ENCODE results near the gene H2BW1. TPM values are rescaled to one million over a fixed set of nuclear protein-coding genes. Genes with fewer than 3 reads are reported as not detected.
"Not testable (repeated sequence)": the region's sequence is repeated elsewhere in the genome, so short reads cannot be mapped to it uniquely, and the experiment has no call there.

The H2BW1 gene
- total RNA-seq: not detected
- not detected for polyA plus RNA-seq

GRCh38 chrX:104013606-104014005, at the start of gene H2BW1:
TSS of gene H2BW1 (minus strand) at chrX:104013708. CDS start at chrX:104013576, 132 bp downstream.
- intact Hi-C loops (cut with micrococcal nuclease): no loop called here
- no peaks in the 10 kb centered on the region for H3K9me3 Mint-ChIP-seq
- H3K36me3 Mint-ChIP-seq: no peaks in the 10 kb centered on the region
- Histone ChIP-seq H3K9me3 (ENCODE audit: control insufficient read depth in 1 of 2, low read length in 2 of 2) (no peaks in the 10 kb centered on the region), H3K27me3 (ENCODE audit: insufficient read depth, low read length) (no peaks in the 10 kb centered on the region), H3K36me3 (ENCODE audit: insufficient read depth, low read length) (no peaks in the 10 kb centered on the region), H3K4me1 (ENCODE audit: insufficient read depth, low read length) (no peaks in the 10 kb centered on the region), H3K27ac (ENCODE audit: low read depth, low read length) (no peak within 1 kb of the TSS), H3K4me3 (ENCODE audit: low read length in 2 of 2) (no peak within 1 kb of the TSS)
- H3K27ac Mint-ChIP-seq: no peak within 1 kb of the TSS
- POLR2A ChIA-PET (ENCODE audit: partially characterized antibody): no interaction called here
- H3K27me3 Mint-ChIP-seq: peaks cover 0 to 5% of the 10 kb centered on the region in 2 donors
- CTCF ChIA-PET (ENCODE audit: partially characterized antibody): no interaction called here
- DNase-seq: no peak
- H3K4me3 Mint-ChIP-seq: no peak within 1 kb of the TSS
- no peaks in the 10 kb centered on the region for H3K4me1 Mint-ChIP-seq

DNA sequence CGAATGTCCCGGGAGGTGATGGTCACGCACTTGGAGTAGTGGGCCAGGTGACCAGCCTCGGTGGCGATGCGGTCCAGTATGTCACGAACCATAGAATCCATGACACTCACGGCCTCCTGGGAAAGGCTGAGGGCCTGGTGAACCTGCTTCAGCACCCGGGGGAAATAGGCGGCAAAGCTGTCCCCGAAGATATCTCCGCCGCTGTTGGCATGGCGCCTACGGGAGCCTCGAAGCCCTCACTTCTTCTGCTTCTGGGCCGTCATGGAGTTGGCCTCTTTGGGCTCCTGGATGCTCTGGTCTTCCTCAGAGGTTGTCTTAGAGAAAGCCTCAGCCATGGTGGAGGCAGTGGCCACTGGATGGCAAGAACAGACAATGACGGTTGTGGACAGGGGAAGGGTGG, 49.1 kb upstream of the H2BW1 start:
- intact Hi-C loops (cut with micrococcal nuclease); H3K27me3 Mint-ChIP-seq; H3K36me3 ChIP-seq (ENCODE audit: insufficient read depth, low read length); H3K4me1 ChIP-seq (ENCODE audit: insufficient read depth, low read length); DNase-seq; H3K4me3 Mint-ChIP-seq; CTCF ChIA-PET (ENCODE audit: partially characterized antibody); H3K4me1 Mint-ChIP-seq; H3K9me3 ChIP-seq (ENCODE audit: control insufficient read depth in 1 of 2, low read length in 2 of 2); H3K9me3 Mint-ChIP-seq; H3K36me3 Mint-ChIP-seq; POLR2A ChIA-PET (ENCODE audit: partially characterized antibody); H3K27me3 ChIP-seq (ENCODE audit: insufficient read depth, low read length); H3K27ac ChIP-seq (ENCODE audit: low read depth, low read length); H3K4me3 ChIP-seq (ENCODE audit: low read length in 2 of 2); H3K27ac Mint-ChIP-seq: not testable (repeated sequence)

DNA sequence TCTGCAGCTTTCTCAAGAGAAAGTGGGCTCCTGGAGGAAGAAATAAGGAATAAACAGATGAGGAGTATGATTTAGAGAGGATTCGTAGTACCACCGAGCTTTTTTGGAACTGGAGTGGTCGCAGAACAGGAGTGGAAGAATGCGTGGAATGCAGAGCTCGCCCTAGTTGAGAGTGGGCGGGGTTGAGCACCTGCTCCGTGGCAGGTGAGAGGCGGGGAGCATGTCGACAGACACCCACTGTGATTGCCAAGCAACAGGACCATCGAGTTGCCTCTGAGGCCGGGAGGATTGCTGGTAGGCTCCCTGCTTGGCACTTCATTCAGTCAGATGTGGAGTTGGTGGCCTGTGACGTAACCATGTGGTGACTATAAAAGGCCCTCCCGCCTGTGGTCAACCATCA, 41.4 kb upstream of the H2BW1 start:
- H3K27me3 Mint-ChIP-seq; H3K4me3 ChIP-seq (ENCODE audit: low read length in 2 of 2); DNase-seq; POLR2A ChIA-PET (ENCODE audit: partially characterized antibody); intact Hi-C loops (cut with micrococcal nuclease); H3K27ac ChIP-seq (ENCODE audit: low read depth, low read length); H3K27me3 ChIP-seq (ENCODE audit: insufficient read depth, low read length); H3K36me3 Mint-ChIP-seq; H3K9me3 ChIP-seq (ENCODE audit: control insufficient read depth in 1 of 2, low read length in 2 of 2); H3K36me3 ChIP-seq (ENCODE audit: insufficient read depth, low read length); H3K4me1 Mint-ChIP-seq; H3K27ac Mint-ChIP-seq; H3K4me1 ChIP-seq (ENCODE audit: insufficient read depth, low read length); CTCF ChIA-PET (ENCODE audit: partially characterized antibody); H3K9me3 Mint-ChIP-seq; H3K4me3 Mint-ChIP-seq: not testable (repeated sequence)

GRCh38 chrX:104047171-104047570, 33.7 kb upstream of the H2BW1 start:
- ChIA-PET POLR2A (ENCODE audit: partially characterized antibody) (no interaction called here), CTCF (ENCODE audit: partially characterized antibody) (no interaction called here)
- Mint-ChIP-seq H3K4me3 (no peak overlapping the region), H3K27ac (no peak overlapping the region), H3K27me3 (peaks cover 0 to 5% of the 10 kb centered on the region in 2 donors), H3K4me1 (no peaks in the 10 kb centered on the region), H3K9me3 (no peaks in the 10 kb centered on the region), H3K36me3 (no peaks in the 10 kb centered on the region)
- no peaks in the 10 kb centered on the region for H3K27me3 ChIP-seq (ENCODE audit: insufficient read depth, low read length)
- H3K9me3 ChIP-seq (ENCODE audit: control insufficient read depth in 1 of 2, low read length in 2 of 2): no peaks in the 10 kb centered on the region
- peak in 1 of 5 donors; percentile 18 for DNase-seq
- no peak overlapping the region for H3K4me3 ChIP-seq (ENCODE audit: low read length in 2 of 2)
- intact Hi-C loops (cut with micrococcal nuclease): no loop called here
- H3K27ac ChIP-seq (ENCODE audit: low read depth, low read length): no peak overlapping the region
- no peaks in the 10 kb centered on the region for H3K36me3 ChIP-seq (ENCODE audit: insufficient read depth, low read length)
- no peaks in the 10 kb centered on the region for H3K4me1 ChIP-seq (ENCODE audit: insufficient read depth, low read length)

GRCh38 chrX:104045642-104046041, 32.1 kb upstream of the H2BW1 start:
- no peaks in the 10 kb centered on the region for H3K36me3 Mint-ChIP-seq
- POLR2A ChIA-PET (ENCODE audit: partially characterized antibody): no interaction called here
- no peaks in the 10 kb centered on the region for H3K27me3 ChIP-seq (ENCODE audit: insufficient read depth, low read length)
- CTCF ChIA-PET (ENCODE audit: partially characterized antibody): no interaction called here
- no peak overlapping the region for H3K4me3 ChIP-seq (ENCODE audit: low read length in 2 of 2)
- no peaks in the 10 kb centered on the region for H3K4me1 ChIP-seq (ENCODE audit: insufficient read depth, low read length)
- H3K27me3 Mint-ChIP-seq: peaks cover 1 to 5% of the 10 kb centered on the region in 2 donors
- no peaks in the 10 kb centered on the region for H3K4me1 Mint-ChIP-seq
- no peak overlapping the region for H3K27ac Mint-ChIP-seq
- H3K27ac ChIP-seq (ENCODE audit: low read depth, low read length): no peak overlapping the region
- H3K36me3 ChIP-seq (ENCODE audit: insufficient read depth, low read length): no peaks in the 10 kb centered on the region
- H3K9me3 Mint-ChIP-seq: no peaks in the 10 kb centered on the region
- DNase-seq: no peak
- intact Hi-C loops (cut with micrococcal nuclease): no loop called here
- H3K9me3 ChIP-seq (ENCODE audit: control insufficient read depth in 1 of 2, low read length in 2 of 2): no peaks in the 10 kb centered on the region
- H3K4me3 Mint-ChIP-seq: no peak overlapping the region

- Mint-ChIP-seq H3K9me3 (no peaks in the 10 kb centered on the region), H3K4me1 (no peaks in the 10 kb centered on the region), H3K36me3 (no peaks in the 10 kb centered on the region), H3K27me3 (peaks cover 5% of the 10 kb centered on the region in 2 donors), H3K4me3 (no peak overlapping the region), H3K27ac (no peak overlapping the region)
- ChIA-PET CTCF (ENCODE audit: partially characterized antibody) (no interaction called here), POLR2A (ENCODE audit: partially characterized antibody) (no interaction called here)
- Histone ChIP-seq H3K27ac (ENCODE audit: low read depth, low read length) (no peak overlapping the region), H3K27me3 (ENCODE audit: insufficient read depth, low read length) (no peaks in the 10 kb centered on the region), H3K4me3 (ENCODE audit: low read length in 2 of 2) (no peak overlapping the region), H3K36me3 (ENCODE audit: insufficient read depth, low read length) (no peaks in the 10 kb centered on the region), H3K4me1 (ENCODE audit: insufficient read depth, low read length) (no peaks in the 10 kb centered on the region), H3K9me3 (ENCODE audit: control insufficient read depth in 1 of 2, low read length in 2 of 2) (no peaks in the 10 kb centered on the region)
- DNase-seq: no peak
- intact Hi-C loops (cut with micrococcal nuclease): no loop called here
These were observed 27.5 kb upstream of the H2BW1 start for GRCh38 chrX:104041003-104041402.

DNA sequence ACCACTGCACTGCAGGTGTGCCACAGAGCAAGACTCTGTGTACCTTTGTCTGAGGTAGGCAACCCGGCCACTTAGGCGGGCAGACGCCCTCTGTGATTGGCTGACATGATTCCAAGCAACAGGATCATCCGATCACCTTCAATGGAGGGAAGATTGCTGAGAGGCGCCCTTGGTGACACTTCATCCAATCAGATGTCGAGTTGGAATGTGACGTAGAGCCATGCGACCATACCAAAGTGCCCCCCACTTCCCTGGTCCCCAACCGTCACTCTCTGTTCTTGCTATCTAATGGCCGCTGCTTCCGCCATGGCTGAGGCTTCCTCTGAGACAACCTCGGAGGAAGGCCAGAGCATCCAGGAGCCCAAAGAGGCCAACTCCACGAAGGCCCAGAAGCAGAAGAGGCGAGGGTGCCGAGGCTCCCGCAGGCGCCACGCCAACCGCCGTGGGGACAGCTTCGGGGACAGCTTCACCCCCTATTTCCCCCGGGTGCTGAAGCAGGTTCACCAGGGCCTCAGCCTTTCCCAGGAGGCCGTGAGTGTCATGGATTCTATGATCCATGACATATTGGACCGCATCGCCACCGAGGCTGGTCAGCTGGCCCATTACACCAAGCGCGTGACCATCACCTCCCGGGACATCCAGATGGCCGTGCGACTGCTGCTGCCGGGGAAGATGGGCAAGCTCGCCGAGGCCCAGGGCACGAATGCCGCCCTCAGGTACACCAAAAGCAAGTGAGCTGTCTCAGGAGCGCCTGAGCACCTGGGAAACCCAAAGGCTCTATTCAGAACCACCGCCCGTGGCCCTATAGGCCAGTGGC, 26.4 kb upstream of the H2BW1 start, which contains the start of gene H2BW2:
H2BW2 (plus strand) TSS at position 268 of the 817 bp plus-strand sequence; CDS start at position 307, 39 bp downstream.
- intact Hi-C loops (cut with micrococcal nuclease): no loop called here
- no peak within 1 kb of the TSS for H3K4me3 Mint-ChIP-seq
- CTCF ChIA-PET (ENCODE audit: partially characterized antibody): no interaction called here

More for the DNA sequence above, 26.4 kb upstream of the H2BW1 start, which contains the start of gene H2BW2:
- Mint-ChIP-seq H3K4me1 (no peaks in the 10 kb centered on the region), H3K27me3 (peaks cover 5% of the 10 kb centered on the region in 2 donors), H3K9me3 (no peaks in the 10 kb centered on the region), H3K36me3 (no peaks in the 10 kb centered on the region), H3K27ac (no peak within 1 kb of the TSS)
- Histone ChIP-seq H3K4me3 (ENCODE audit: low read length in 2 of 2) (no peak within 1 kb of the TSS), H3K9me3 (ENCODE audit: control insufficient read depth in 1 of 2, low read length in 2 of 2) (no peaks in the 10 kb centered on the region), H3K27ac (ENCODE audit: low read depth, low read length) (no peak within 1 kb of the TSS), H3K36me3 (ENCODE audit: insufficient read depth, low read length) (no peaks in the 10 kb centered on the region), H3K4me1 (ENCODE audit: insufficient read depth, low read length) (no peaks in the 10 kb centered on the region), H3K27me3 (ENCODE audit: insufficient read depth, low read length) (no peaks in the 10 kb centered on the region)
- no peak for DNase-seq
- POLR2A ChIA-PET (ENCODE audit: partially characterized antibody): no interaction called here

Data from CD4-positive, alpha-beta memory T cell (primary cell).